IPS-15b (cell line): ENCODE results near the gene MYO1E.

Experiments
- H3K27me3 ChIP-seq: one replicate; pipeline ENCODE4 v1.6.1; 2013; ENCODE audit warnings: low read length; ENCODE audit not compliant: control insufficient read depth, insufficient read depth
- H3K36me3 ChIP-seq: one replicate; pipeline ENCODE4 v1.6.1; 2013; ENCODE audit warnings: low read length; ENCODE audit not compliant: control insufficient read depth, insufficient read depth
- H3K4me1 ChIP-seq: one replicate; pipeline ENCODE4 v1.6.1; 2013; ENCODE audit warnings: mild to moderate bottlenecking, low read length; ENCODE audit not compliant: control insufficient read depth, insufficient read depth
- H3K4me3 ChIP-seq: one replicate; pipeline ENCODE4 v1.5.1; 2013; ENCODE audit warnings: low read depth, low read length
- H3K9ac ChIP-seq: one replicate; pipeline ENCODE4 v1.6.1; 2013; ENCODE audit warnings: low read depth, mild to moderate bottlenecking, low read length
- H3K9me3 ChIP-seq: one replicate; pipeline ENCODE4 v1.6.1; 2013; ENCODE audit warnings: mild to moderate bottlenecking, low read length; ENCODE audit not compliant: control insufficient read depth, insufficient read depth

The MYO1E gene

DNA sequence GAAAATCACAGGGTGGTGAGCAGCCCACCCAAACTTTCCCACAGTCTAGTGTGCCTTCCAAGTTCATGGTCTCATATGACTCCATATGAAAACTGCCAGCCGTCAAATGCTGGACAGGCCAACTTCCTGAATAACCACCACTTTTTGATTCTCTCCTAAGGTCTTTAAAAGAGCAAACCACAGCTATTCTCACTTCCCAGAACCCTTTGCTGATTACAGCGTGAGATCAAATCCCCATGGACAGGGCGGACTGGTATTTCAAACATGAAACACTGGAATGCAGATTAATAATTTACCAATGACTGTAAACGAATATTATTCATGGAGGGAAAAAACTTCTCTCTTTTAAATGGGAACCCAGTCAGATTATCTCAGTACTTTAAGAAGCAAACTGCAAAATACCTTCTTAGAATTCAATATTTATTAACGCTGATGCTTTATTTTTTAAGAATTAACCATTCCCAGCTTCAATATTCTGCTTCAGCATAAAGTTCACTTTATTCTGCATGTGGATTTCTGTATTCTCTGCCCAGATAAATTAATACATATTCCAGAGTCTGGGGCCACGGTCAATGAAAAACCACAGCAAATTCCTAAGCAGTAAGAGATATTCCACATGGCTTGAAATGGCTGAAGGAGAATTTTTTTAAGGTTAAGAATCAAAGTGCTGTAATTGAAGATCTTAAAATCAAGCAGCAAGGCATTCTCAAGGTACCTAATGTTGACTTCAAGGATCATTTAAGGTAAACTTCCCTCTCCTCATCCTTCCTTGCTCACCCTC, 42.9 kb downstream of the MYO1E start:
- H3K36me3 ChIP-seq = no peaks in the 10 kb centered on the region
- H3K4me3 ChIP-seq = no peak overlapping the region
- H3K9ac ChIP-seq = no peak overlapping the region
- H3K4me1 ChIP-seq = peaks cover 25% of the 10 kb centered on the region
- no peaks in the 10 kb centered on the region for H3K9me3 ChIP-seq
- no peaks in the 10 kb centered on the region for H3K27me3 ChIP-seq

DNA sequence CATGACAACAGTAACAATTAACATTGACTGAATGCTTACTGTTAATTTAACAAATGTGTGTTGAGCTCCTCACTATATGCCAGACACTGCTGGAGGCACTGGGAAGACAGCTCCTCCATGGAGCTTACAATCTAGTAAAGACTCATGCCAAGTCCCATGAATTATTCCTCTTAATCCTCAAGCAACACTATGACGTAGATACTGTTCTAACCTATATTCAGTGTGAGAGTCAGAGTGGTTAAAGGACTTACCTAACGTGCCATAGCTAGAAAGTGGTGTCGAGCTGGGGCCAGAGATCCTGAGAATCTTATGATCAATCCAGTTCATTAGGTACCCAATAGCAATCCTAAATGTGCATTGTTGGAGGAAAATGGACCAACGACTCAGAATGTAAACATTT, 43.6 kb downstream of the MYO1E start:
- Histone ChIP-seq H3K9ac (no peak overlapping the region), H3K4me3 (no peak overlapping the region), H3K27me3 (no peaks in the 10 kb centered on the region), H3K4me1 (peaks cover 25% of the 10 kb centered on the region), H3K36me3 (no peaks in the 10 kb centered on the region), H3K9me3 (no peaks in the 10 kb centered on the region)

DNA sequence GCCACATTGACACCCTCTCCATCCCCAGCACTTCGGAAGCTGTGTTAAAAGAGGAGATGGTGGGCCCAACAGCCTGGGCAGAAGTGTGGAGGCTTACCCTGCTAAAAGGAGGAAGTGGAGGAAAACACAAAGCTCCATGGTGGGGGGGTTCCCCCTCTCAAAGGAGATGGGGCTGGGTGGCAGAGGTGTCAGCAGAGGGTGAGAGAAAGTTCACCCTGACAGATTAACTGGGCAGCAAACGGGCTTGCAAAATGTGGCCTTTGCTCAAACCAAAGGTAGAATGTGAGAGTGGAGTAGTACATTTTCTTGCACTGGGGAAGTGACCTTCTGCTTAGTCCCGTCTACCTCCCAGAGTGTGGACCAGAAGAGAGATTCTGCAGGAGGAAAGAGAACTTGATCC, 44.7 kb downstream of the MYO1E start:
- H3K36me3 ChIP-seq = no peaks in the 10 kb centered on the region
- H3K9ac ChIP-seq = no peak overlapping the region
- H3K4me1 ChIP-seq = peaks cover 25% of the 10 kb centered on the region
- H3K9me3 ChIP-seq = no peaks in the 10 kb centered on the region
- no peak overlapping the region for H3K4me3 ChIP-seq
- no peaks in the 10 kb centered on the region for H3K27me3 ChIP-seq

GRCh38 chr15:59326856-59327255, 45.8 kb downstream of the MYO1E start:
- no peaks in the 10 kb centered on the region for H3K27me3 ChIP-seq
- no peaks in the 10 kb centered on the region for H3K9me3 ChIP-seq
- no peak overlapping the region for H3K9ac ChIP-seq
- no peak overlapping the region for H3K4me3 ChIP-seq
- H3K36me3 ChIP-seq = no peaks in the 10 kb centered on the region
- peaks cover 19% of the 10 kb centered on the region for H3K4me1 ChIP-seq

DNA sequence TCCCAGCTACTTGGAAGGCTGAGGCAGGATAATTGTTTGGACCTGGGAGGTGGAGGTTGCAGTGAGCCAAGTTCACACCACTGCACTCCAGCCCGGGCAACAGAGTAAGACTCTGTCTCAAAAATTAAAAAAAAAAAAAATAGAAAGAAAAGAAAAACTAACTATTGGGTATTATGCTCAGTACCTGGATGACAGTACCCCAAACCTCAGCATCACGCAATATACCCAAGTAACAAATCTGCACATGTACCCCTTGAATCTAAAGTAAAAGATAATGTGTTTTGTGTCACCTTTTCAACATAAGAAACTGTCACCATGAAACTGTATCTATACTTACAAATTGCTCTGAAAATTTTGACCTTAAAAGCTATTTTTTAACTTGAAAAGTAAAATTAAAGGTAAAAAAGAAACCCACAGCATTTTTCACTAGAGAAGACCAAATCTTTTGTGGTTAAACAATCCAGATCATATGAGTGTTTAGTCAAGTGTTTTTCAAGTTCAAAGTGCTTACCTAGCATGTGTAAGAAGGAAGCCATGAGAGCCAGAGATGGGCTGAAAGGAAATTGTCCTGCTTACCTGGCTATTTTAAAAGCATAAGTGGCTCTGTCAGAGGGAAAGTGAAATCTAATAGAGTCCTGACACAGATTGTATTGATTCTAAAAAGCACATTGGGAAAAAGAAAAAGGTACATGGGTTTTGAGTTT, 50.5 kb downstream of the MYO1E start:
- no peaks in the 10 kb centered on the region for H3K27me3 ChIP-seq
- peaks cover 2% of the 10 kb centered on the region for H3K4me1 ChIP-seq
- no peaks in the 10 kb centered on the region for H3K9me3 ChIP-seq
- no peak overlapping the region for H3K4me3 ChIP-seq
- no peak overlapping the region for H3K9ac ChIP-seq
- no peaks in the 10 kb centered on the region for H3K36me3 ChIP-seq

GRCh38 chr15:59321000-59321689, 51.5 kb downstream of the MYO1E start:
- H3K4me1 ChIP-seq = peaks cover 4% of the 10 kb centered on the region
- H3K36me3 ChIP-seq = no peaks in the 10 kb centered on the region
- no peak overlapping the region for H3K9ac ChIP-seq
- H3K27me3 ChIP-seq = no peaks in the 10 kb centered on the region
- no peak overlapping the region for H3K4me3 ChIP-seq
- no peaks in the 10 kb centered on the region for H3K9me3 ChIP-seq

- no peaks in the 10 kb centered on the region for H3K9me3 ChIP-seq
- H3K27me3 ChIP-seq = no peaks in the 10 kb centered on the region
- H3K4me1 ChIP-seq = peaks cover 15% of the 10 kb centered on the region
- H3K36me3 ChIP-seq = no peaks in the 10 kb centered on the region
- H3K4me3 ChIP-seq = no peak overlapping the region
- H3K9ac ChIP-seq = no peak overlapping the region
Observed at GRCh38 chr15:59317211-59317610, 55.5 kb downstream of the MYO1E start.

DNA sequence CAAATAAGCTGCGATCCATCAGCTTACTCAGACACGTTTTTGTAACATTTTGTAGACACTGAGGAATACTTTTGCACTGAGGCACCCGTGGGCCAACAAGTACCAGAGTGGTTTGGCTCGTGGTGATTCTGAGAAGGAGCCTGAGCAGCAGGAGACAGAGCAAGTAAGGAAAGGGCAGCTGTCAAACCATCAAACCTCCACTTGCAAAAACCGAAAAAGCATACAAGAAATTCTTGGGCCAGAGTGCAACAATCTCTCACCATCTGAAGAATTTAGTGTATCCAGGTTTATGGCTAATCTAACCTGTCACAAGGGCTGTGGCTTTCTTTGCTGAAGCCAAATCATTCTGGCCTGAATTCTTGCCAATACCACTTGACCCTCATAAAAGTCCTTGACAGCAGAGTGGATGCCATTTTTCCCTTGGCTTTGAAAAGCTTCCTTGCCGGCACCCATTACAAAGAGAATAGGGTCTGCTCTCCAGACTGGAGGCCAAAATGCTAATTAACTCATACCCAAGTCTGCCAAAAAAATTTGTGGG, 56.7 kb downstream of the MYO1E start:
- H3K4me1 ChIP-seq = peaks cover 15% of the 10 kb centered on the region
- H3K36me3 ChIP-seq = no peaks in the 10 kb centered on the region
- H3K4me3 ChIP-seq = no peak overlapping the region
- no peaks in the 10 kb centered on the region for H3K9me3 ChIP-seq
- H3K9ac ChIP-seq = no peak overlapping the region
- no peaks in the 10 kb centered on the region for H3K27me3 ChIP-seq

DNA sequence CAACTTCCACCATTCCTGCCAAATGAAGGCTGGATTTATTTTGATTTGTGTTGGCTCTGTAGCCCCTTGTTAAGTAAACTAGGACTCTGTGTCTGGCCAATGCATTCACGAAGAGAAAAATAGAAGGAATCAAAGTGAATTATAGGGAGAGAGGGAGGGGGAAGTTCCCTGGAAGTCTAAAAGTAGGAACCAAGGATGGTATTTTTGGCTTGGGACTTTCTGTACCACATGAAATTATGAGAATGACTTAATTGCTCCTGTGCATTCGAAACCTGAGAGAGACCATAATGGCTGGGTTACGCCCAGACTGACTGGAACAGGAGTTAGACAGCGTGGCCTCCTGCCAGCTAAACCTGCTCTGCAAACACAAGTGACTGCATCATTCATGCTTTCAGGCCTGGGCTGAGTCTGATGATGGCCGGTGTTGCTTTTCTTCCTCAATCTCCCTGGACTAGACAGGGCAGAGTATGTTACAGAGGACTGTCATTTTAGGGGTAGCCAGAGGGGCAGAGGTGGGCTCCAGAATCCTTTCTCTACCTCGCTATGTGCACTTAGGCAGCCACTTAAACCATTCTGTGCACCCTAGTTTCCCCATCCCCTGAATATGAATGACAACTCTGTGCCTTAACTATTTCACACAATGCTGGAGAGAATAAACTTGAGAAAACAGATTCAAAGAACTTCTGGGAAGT, 58.9 kb downstream of the MYO1E start:
- Histone ChIP-seq H3K4me3 (no peak overlapping the region), H3K36me3 (no peaks in the 10 kb centered on the region), H3K9me3 (no peaks in the 10 kb centered on the region), H3K9ac (no peak overlapping the region), H3K4me1 (peaks cover 15% of the 10 kb centered on the region), H3K27me3 (no peaks in the 10 kb centered on the region)

DNA sequence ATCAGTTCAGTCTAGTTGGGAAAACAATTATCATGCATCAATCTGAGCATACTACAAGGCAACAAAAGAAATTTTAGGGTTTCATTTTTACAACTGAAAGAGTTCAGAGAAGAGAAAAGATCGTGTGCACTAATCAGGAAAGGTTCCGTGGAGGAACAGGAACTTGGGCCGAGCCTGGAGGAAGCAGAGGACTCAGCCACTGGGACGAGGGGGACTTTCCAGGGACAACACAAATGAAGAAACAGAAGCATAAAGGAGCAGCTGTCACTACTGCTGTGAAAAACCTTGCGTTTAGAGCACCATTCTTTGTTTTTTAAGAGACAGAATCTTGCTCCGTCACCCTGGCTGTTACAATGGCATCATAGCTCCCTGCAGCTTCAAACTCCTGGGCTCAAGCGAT, 60.5 kb downstream of the MYO1E start:
- Histone ChIP-seq H3K27me3 (no peaks in the 10 kb centered on the region), H3K4me3 (no peak overlapping the region), H3K9me3 (no peaks in the 10 kb centered on the region), H3K36me3 (no peaks in the 10 kb centered on the region), H3K4me1 (peaks cover 15% of the 10 kb centered on the region), H3K9ac (no peak overlapping the region)

GRCh38 chr15:59311195-59311594, 61.5 kb downstream of the MYO1E start:
- no peaks in the 10 kb centered on the region for H3K36me3 ChIP-seq
- H3K27me3 ChIP-seq = no peaks in the 10 kb centered on the region
- peaks cover 12% of the 10 kb centered on the region for H3K4me1 ChIP-seq
- H3K4me3 ChIP-seq = no peak overlapping the region
- no peak overlapping the region for H3K9ac ChIP-seq
- no peaks in the 10 kb centered on the region for H3K9me3 ChIP-seq
